HL-60/S4 (cell line): Measurements from ENCODE around the gene NAE1.
"Not testable (repeated sequence)": the region's sequence is repeated elsewhere in the genome, so short reads cannot be mapped to it uniquely, and the experiment has no call there.

ENCODE experiments used
- in situ Hi-C: fragments of 300-500 bp; cut with MboI; formaldehyde crosslinking; loops from 2 replicates; pipeline ENCODE4 v1.14.3; 2022; ENCODE audit warnings: low sequenced_read_pairs

Gene NAE1

GRCh38 chr16:66811043-66811442, 19.7 kb downstream of the NAE1 start:
- in situ Hi-C loops = no loop called here

GRCh38 chr16:66810391-66810790, 20.4 kb downstream of the NAE1 start:
- in situ Hi-C loops = no loop called here

- in situ Hi-C loops = no loop called here
These were observed 21.0 kb downstream of the NAE1 start for GRCh38 chr16:66809765-66810164.

- in situ Hi-C loops = no loop called here
These were observed 28.6 kb downstream of the NAE1 start for GRCh38 chr16:66802159-66802558.

- in situ Hi-C loops = no loop called here
These were observed 29.3 kb downstream of the NAE1 start, which contains the start of gene TERB1 for GRCh38 chr16:66801320-66802105. TSS of gene TERB1 (minus strand) at chr16:66801584. CDS start at chr16:66796798, 4,786 bp downstream.

- in situ Hi-C loops = no loop called here
These were observed 29.9 kb downstream of the NAE1 start for GRCh38 chr16:66800856-66801255.

GRCh38 chr16:66798161-66798560, 32.6 kb downstream of the NAE1 start:
- in situ Hi-C loops = no loop called here

- in situ Hi-C loops = not testable (repeated sequence)
These were observed 36.8 kb downstream of the NAE1 start for GRCh38 chr16:66793984-66794383.

- in situ Hi-C loops = no loop called here
These were observed 40.5 kb downstream of the NAE1 start for GRCh38 chr16:66790130-66790733.

GRCh38 chr16:66787427-66787826, 43.3 kb downstream of the NAE1 start:
- in situ Hi-C loops = no loop called here

- in situ Hi-C loops = no loop called here
These were observed 44.2 kb downstream of the NAE1 start for GRCh38 chr16:66786551-66786950.

- in situ Hi-C loops = no loop called here
These were observed 54.3 kb downstream of the NAE1 start for GRCh38 chr16:66776457-66776856.

GRCh38 chr16:66774981-66775380, 55.8 kb downstream of the NAE1 start:
- in situ Hi-C loops = no loop called here

GRCh38 chr16:66758086-66758485, 72.7 kb downstream of the NAE1 start:
- in situ Hi-C loops = no loop called here

GRCh38 chr16:66754819-66755218, 76.0 kb downstream of the NAE1 start:
- in situ Hi-C loops = no loop called here

- in situ Hi-C loops = no loop called here
These were observed 76.6 kb downstream of the NAE1 start for GRCh38 chr16:66754211-66754610.

GRCh38 chr16:66752958-66753357, 77.8 kb downstream of the NAE1 start:
- in situ Hi-C loops = no loop called here
